OCI-LY1 (cell line): Measurements from ENCODE around the gene PAFAH2.

ENCODE experiments used
- H2AFZ ChIP-seq: fragments of 200-600 bp; sonication (generic), shearing (Covaris generic); 2 replicates; pipeline ENCODE4 v1.6.0; 2014; ENCODE audit warnings: antibody characterized with exemption, mild to moderate bottlenecking, low read length
- H3F3A ChIP-seq: fragments of 200-600 bp; sonication (generic), shearing (Covaris generic); 2 replicates; pipeline ENCODE4 v1.6.0; 2014; ENCODE audit warnings: mild to moderate bottlenecking, antibody characterized with exemption, low read length, moderate library complexity; ENCODE audit not compliant: insufficient read depth
- H3K27ac ChIP-seq: fragments of 200-600 bp; sonication (generic); 2 replicates; pipeline ENCODE4 v1.5.1; 2014; ENCODE audit warnings: low read length, mixed run types, mild to moderate bottlenecking, low read depth; ENCODE audit not compliant: poor library complexity, severe bottlenecking
- H3K27me3 ChIP-seq: fragments of 200-600 bp; sonication (generic); 2 replicates; pipeline ENCODE4 v1.6.0; 2014; ENCODE audit warnings: antibody characterized with exemption, mild to moderate bottlenecking, low read length, moderate library complexity; ENCODE audit not compliant: insufficient read depth
- H3K36me3 ChIP-seq: fragments of 200-600 bp; sonication (generic); 2 replicates; pipeline ENCODE4 v1.6.1; 2014; ENCODE audit warnings: mild to moderate bottlenecking, antibody characterized with exemption, low read length, moderate library complexity, mixed read lengths; ENCODE audit not compliant: insufficient read depth
- H3K4me1 ChIP-seq: fragments of 200-600 bp; sonication (generic); 2 replicates; pipeline ENCODE4 v1.5.1; 2014; ENCODE audit warnings: mild to moderate bottlenecking, low read length, moderate library complexity; ENCODE audit not compliant: insufficient read depth, severe bottlenecking
- H3K4me2 ChIP-seq: fragments of 200-600 bp; sonication (generic), shearing (Covaris generic); 2 replicates; pipeline ENCODE4 v1.6.1; 2014; ENCODE audit warnings: low read length
- H3K4me3 ChIP-seq: fragments of 200-600 bp; sonication (generic); 2 replicates; pipeline ENCODE4 v1.5.1; 2014; ENCODE audit warnings: low read length, low read depth, mild to moderate bottlenecking, mixed read lengths; ENCODE audit not compliant: poor library complexity, severe bottlenecking
- H3K79me2 ChIP-seq: fragments of 200-600 bp; shearing (Covaris generic); 2 replicates; pipeline ENCODE4 v1.6.1; 2016; ENCODE audit warnings: mixed run types, low read length, mixed read lengths; ENCODE audit not compliant: insufficient read depth
- H3K9ac ChIP-seq: fragments of 200-600 bp; sonication (generic), shearing (Covaris generic); 2 replicates; pipeline ENCODE4 v1.6.1; 2014; ENCODE audit warnings: mild to moderate bottlenecking, low read length, mixed read lengths
- H3K9me2 ChIP-seq: fragments of 200-600 bp; sonication (generic), shearing (Covaris generic); 2 replicates; pipeline ENCODE4 v1.6.1; 2014; ENCODE audit warnings: low read depth, mild to moderate bottlenecking, low read length, mixed read lengths
- H3K9me3 ChIP-seq: fragments of 200-600 bp; shearing (Covaris generic); 2 replicates; pipeline ENCODE4 v1.6.1; 2014; ENCODE audit warnings: low read length, mixed read lengths
- H4K20me1 ChIP-seq: fragments of 200-600 bp; sonication (generic), shearing (Covaris generic); 2 replicates; pipeline ENCODE4 v1.6.0; 2016; ENCODE audit warnings: mild to moderate bottlenecking, low read length; ENCODE audit not compliant: insufficient read depth
- EZH2 ChIP-seq: fragments of 200-600 bp; sonication (generic), shearing (Covaris generic); IDR thresholded peaks from 2 replicates; pipeline ENCODE4 v1.8.0; 2017; ENCODE audit warnings: borderline replicate concordance, mixed run types, mild to moderate bottlenecking, antibody characterized with exemption, low read length, moderate library complexity, mixed read lengths
- TF ChIP-seq, protein P1 (sequence below): fragments of 200-600 bp; sonication (generic), shearing (Covaris generic); IDR thresholded peaks from 2 replicates; pipeline ENCODE4 v1.5.1; 2017; ENCODE audit warnings: mild to moderate bottlenecking, antibody characterized with exemption, low read length, moderate library complexity, mixed read lengths

PAFAH2 gene

DNA sequence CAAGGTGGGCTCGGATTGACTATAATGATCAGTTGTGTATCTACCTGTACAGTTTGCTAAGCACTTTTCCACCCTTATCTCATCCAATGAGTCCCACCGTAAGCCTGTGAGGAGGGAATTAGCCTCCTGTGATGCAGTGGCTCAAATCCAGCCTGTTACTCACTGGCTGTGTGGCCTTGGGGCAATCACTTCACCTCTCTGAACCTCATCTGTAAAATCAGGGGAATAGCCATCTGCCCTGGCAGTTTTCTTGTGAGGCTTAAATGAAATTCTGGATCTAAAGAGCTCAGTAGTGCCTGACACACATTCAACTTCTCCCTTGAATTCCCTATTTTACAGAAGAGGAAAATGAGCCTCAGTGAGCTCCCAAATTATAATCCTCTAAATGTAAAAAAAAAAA lies 16.3 kb upstream of the PAFAH2 start:
- H3K36me3 ChIP-seq, result no peaks in the 10 kb centered on the region
- TF ChIP-seq, protein P1, sequence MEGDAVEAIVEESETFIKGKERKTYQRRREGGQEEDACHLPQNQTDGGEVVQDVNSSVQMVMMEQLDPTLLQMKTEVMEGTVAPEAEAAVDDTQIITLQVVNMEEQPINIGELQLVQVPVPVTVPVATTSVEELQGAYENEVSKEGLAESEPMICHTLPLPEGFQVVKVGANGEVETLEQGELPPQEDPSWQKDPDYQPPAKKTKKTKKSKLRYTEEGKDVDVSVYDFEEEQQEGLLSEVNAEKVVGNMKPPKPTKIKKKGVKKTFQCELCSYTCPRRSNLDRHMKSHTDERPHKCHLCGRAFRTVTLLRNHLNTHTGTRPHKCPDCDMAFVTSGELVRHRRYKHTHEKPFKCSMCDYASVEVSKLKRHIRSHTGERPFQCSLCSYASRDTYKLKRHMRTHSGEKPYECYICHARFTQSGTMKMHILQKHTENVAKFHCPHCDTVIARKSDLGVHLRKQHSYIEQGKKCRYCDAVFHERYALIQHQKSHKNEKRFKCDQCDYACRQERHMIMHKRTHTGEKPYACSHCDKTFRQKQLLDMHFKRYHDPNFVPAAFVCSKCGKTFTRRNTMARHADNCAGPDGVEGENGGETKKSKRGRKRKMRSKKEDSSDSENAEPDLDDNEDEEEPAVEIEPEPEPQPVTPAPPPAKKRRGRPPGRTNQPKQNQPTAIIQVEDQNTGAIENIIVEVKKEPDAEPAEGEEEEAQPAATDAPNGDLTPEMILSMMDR, result no peak
- no peak for TF ChIP-seq EZH2
- no peak overlapping the region for H3K4me3 ChIP-seq
- H3K9me3 ChIP-seq, result no peaks in the 10 kb centered on the region
- H3K9me2 ChIP-seq, result no peaks in the 10 kb centered on the region
- H3K27me3 ChIP-seq, result 0 out of 2 replicates have a peak, but pooled peaks cover 3% of the 10 kb centered on the region
- H2AFZ ChIP-seq, result no peak overlapping the region
- H3K4me2 ChIP-seq, result no peak overlapping the region
- no peaks in the 10 kb centered on the region for H3K79me2 ChIP-seq
- peaks cover 7% of the 10 kb centered on the region for H3K4me1 ChIP-seq
- no peaks in the 10 kb centered on the region for H4K20me1 ChIP-seq
- no peak overlapping the region for H3K9ac ChIP-seq
- no peaks in the 10 kb centered on the region for H3F3A ChIP-seq
- no peak overlapping the region for H3K27ac ChIP-seq

DNA sequence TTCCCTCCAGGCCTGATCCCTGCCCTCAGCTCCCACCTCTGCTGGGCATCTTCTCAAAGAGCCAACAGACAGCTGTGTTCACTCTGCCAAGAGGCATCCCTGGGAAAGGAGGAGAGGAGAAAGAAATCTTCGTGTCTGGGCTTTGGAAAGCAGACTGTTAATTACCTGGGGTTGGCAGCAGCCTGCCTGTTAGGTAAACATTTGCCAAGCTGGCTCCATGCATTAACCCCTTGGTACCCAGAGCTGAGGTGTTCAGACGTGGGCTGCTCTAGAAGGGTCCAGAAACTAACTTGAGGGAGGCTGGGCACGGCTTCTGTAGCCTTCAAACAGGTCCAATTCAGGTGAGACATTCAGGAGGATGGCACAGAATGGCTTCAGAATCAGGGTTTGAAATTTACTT lies 15.0 kb upstream of the PAFAH2 start:
- H3K4me2 ChIP-seq, result no peak overlapping the region
- H3K27ac ChIP-seq, result no peak overlapping the region
- H3F3A ChIP-seq, result no peaks in the 10 kb centered on the region
- no peak overlapping the region for H2AFZ ChIP-seq
- 0 out of 2 replicates have a peak, but pooled peaks cover 3% of the 10 kb centered on the region for H3K27me3 ChIP-seq
- H3K9ac ChIP-seq, result no peak overlapping the region
- no peaks in the 10 kb centered on the region for H3K9me3 ChIP-seq
- no peaks in the 10 kb centered on the region for H3K36me3 ChIP-seq
- H3K4me3 ChIP-seq, result no peak overlapping the region
- H3K9me2 ChIP-seq, result no peaks in the 10 kb centered on the region
- H4K20me1 ChIP-seq, result no peaks in the 10 kb centered on the region
- H3K4me1 ChIP-seq, result peaks cover 7% of the 10 kb centered on the region
- H3K79me2 ChIP-seq, result no peaks in the 10 kb centered on the region
- TF ChIP-seq, protein P1, result no peak
- TF ChIP-seq EZH2, result no peak

DNA sequence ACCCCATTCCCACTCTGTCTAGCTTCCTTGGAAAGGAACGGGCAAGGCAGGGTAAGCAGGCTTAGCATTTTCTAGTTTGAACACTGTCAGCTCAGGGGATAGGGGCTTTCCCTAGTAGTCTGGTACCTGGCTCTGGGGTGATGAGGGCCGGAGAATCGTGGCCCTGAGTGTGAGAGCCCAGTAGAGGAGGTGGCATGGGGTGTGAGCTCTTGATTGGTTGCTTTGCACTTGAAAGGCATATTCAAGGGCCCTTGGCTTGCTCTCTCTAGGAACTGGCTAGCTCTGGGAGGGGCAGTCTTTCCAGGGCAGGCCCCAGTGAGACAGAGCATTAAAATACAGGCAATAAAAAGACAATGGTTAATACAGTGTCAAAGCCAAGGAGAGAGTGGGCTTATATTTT lies 13.0 kb upstream of the PAFAH2 start:
- H4K20me1 ChIP-seq, result no peaks in the 10 kb centered on the region
- no peaks in the 10 kb centered on the region for H3F3A ChIP-seq
- peaks cover 4% of the 10 kb centered on the region; the same call in 1 of the 2 replicates for H3K27me3 ChIP-seq
- no peak overlapping the region for H3K4me2 ChIP-seq
- no peaks in the 10 kb centered on the region for H3K36me3 ChIP-seq
- no peak overlapping the region for H2AFZ ChIP-seq
- peaks cover 7% of the 10 kb centered on the region for H3K4me1 ChIP-seq
- no peaks in the 10 kb centered on the region for H3K79me2 ChIP-seq
- H3K9me3 ChIP-seq, result no peaks in the 10 kb centered on the region
- TF ChIP-seq, protein P1, result no peak
- TF ChIP-seq EZH2, result no peak
- H3K27ac ChIP-seq, result no peak overlapping the region
- no peaks in the 10 kb centered on the region for H3K9me2 ChIP-seq
- no peak overlapping the region for H3K4me3 ChIP-seq
- no peak overlapping the region for H3K9ac ChIP-seq
